GM04503 (cell line): ENCODE measurements around the gene CAPG.
"Not testable (repeated sequence)": the region's sequence is repeated elsewhere in the genome, so short reads cannot be mapped to it uniquely, and the experiment has no call there.

ENCODE experiments used
- DNase-seq: peaks from one replicate; pipeline ENCODE4 v3.0.0-alpha.2; 2012; ENCODE audit warnings: low read depth

CAPG gene

GRCh38 chr2:85420536-85421259 lies 10.5 kb upstream of the CAPG start:
- no peak for DNase-seq

GRCh38 chr2:85419009-85419675 lies 9.0 kb upstream of the CAPG start:
- no peak for DNase-seq

DNA sequence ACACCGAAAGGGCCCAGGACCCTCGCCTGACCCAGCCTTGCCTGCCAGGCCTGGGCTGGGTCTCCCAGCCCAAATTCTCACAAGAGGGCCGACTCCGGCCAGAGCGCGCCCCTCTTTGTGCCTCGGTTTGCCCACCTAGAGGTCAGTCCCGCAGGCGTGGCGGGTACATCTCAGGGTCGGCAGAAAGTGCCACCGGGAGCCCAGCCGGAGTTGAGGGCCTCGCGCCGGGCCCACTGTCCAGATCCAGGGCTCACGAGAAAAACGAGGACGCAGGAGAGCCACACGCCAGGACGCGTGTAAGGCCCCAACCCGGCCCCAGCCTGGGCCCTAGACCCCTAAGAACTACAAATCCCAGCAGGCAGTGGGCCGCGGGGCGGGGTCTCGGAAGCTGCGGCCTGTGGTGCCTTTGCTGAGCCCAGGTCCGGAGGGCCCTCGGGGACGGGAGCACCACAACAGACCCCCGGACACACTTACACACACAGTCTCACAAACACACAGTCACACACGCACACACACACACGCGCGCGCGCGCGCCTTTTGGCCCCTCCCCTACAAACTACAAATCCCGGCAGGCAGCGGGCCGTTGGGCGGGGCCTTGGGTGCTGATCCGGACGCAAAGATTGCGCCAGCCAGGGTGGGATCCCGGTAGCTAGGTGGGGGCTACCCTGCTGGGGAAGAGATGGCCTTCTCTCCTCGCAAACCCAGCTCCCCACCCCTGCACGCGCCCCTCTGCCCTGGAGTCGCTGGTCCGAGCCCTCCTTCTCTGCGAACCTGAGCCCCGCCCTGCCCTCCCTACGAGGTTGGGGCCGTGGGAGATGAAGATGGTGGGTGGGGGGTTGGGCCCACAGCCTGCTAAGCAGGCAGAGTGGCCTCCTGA lies 8.2 kb upstream of the CAPG start, which contains the start of gene SH2D6:
Gene SH2D6, plus strand, starts transcription at position 583 of the 877 bp plus-strand sequence. CDS start 10,752 bp downstream, outside the sequence.
- no peak for DNase-seq

- DNase-seq, result no peak
These were observed 5.9 kb upstream of the CAPG start for GRCh38 chr2:85415980-85416650.

- no peak for DNase-seq
These were observed 4.8 kb upstream of the CAPG start for GRCh38 chr2:85414761-85415553.

DNA sequence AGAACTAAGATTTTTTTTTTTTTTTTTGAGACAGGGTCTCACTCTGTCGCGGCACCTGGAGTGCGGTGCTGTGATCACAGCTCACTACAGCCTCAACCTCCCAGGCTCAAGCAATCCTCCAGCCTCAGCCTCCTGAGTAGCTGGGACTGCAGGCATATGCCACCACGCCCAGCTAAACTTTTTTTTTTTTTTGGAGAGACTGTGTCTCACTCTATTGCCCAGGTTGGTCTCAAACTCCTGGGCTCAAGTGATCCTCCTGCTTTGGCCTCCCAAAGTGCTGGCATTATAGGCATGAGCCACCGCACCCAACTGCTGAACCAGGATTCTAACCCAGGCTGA lies 4.2 kb upstream of the CAPG start:
- DNase-seq, result not testable (repeated sequence)

- DNase-seq, result no peak
These were observed 3.6 kb upstream of the CAPG start for GRCh38 chr2:85413592-85414420.

DNA sequence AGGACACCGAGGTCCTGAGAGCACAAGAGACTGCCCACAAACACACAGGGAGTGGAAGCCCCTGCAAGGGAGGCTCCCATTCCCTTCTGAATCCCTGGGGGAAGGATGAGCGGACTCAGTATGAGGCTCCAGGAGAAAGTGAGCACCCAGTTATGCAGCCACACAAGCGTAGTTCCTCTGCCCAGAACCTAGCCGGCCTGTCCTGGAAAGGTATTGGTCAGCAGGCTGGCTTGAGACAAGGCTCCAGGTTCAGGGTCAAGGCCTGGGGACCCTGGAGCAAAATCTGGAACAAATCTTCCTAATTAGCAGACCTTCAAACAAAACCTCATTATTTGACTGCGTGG lies 1.2 kb upstream of the CAPG start:
- no peak for DNase-seq

- no peak for DNase-seq
These were observed 628 bp upstream of the CAPG start for GRCh38 chr2:85410584-85411404.

DNA sequence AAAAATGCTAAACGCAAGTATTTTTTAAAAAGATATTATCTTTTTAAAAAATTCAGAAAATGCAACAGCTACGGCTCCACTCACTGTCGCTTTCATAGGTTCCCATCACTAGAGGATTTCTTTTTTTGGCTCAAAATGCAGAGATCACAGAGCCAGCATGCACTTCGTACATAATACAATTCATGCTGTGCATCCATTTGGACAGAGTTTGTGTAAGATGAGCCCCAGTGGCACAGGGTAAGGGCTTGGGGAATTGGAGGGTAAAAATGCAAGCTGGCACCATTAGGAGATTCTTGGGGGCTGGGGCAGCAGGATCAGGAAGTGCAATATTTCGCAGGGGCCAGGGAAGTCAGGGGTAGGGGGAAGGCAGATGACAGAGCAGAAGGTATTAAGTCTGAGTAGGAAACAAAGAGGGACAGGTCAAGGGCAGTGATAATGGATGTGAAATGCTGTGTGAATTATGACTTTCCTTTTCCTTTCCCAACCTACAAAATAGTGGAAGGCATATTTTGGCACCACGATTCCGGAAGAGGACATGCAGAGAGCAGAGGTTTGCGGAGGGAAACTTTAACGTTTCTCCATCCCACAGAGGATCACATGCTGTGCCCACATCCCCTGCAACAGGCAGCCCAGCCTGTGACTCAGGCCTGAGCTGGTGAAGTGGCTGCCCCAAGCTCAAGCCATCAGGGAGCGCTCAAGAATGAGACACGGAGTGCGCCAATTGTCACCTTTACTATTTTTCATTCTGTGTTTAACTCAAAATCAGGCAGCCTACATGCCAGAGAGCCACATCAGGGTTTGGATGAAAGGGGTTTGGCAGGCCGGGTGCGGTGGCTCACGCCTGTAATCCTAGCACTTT lies 4.7 kb downstream of the CAPG start:
- no peak for DNase-seq

DNA sequence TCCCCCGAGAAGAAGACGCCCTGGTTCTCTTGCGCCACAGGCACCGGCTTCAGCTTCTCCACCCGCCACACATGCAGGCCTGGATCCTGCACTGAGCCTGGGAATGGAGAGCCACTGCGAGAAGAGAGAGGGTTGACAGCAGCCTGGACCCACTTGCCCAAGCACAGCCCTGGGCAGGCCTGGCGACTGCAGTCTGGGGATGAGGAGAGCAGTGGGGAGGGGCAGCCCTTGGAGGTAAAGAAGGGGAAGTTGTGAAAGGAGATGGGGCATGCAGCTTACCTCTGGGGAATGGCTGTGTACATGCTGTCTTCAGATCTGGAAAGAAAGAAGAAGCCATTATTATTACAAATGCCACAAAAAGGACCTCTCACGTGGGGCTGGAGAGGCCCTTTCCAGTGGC lies 8.3 kb downstream of the CAPG start:
- DNase-seq, result no peak

- no peak for DNase-seq
These were observed 8.7 kb downstream of the CAPG start for GRCh38 chr2:85401464-85401805.

DNA sequence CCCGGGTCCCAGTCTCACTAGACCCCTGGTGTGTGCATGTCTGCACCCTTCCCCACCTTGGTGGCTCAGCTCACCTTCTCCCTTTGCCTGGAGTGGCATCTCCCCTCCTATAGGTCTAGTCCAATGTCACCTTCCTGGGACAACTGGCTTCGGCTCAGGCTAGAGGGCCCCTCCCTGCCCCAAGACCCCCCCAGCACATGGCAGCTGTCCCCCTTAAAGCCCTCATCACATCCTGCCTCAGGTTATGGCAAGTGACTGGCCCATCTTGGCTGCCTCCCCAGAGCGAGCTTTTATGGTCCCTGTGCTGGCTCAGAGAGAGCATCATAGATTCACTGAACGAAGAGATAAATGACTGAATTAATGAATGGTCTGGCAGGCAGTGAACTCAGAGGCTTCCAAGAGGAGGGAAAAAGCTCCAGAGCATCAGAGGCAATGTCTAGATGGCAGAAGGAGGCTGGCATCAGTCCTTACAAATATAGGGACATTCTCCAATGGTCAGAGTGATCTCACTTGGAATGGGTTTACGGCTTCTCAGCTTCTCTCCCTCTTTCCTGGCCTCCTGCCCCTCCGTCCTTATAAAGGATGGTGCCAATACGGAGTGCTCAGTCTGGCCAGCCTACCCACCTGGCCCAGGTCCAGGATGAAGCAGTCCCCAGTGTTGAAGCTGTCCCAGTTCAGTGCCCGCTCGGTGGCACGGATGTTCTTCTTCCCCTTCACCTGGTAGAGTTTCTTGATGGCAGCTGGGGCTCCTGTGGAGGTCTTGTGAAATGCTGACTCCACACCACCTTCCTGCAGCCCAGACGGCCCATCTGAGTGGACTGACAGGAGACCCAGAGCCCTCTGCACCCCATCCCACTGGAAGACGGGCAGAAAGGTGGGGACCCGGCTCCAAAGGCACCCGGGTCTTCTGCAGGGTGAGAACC lies 9.4 kb downstream of the CAPG start:
- no peak for DNase-seq

- no peak for DNase-seq
These were observed 10.1 kb downstream of the CAPG start for GRCh38 chr2:85400023-85400422.

DNA sequence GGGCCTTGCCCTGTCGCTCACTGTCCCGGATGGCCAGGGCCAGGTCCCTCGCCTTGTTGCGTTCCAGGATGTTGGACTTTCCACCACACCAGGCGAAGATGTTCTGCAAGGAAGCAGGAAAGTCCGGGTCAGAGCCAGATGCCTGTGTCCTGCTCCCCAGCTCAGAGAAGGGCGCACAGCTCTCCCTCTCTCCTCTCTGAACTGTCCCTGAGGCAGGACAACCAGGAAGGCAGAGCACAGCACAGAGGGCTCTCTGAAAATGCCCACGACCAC lies 11.0 kb downstream of the CAPG start:
- DNase-seq, result no peak

GRCh38 chr2:85398426-85399182 lies 11.6 kb downstream of the CAPG start:
- no peak for DNase-seq

DNA sequence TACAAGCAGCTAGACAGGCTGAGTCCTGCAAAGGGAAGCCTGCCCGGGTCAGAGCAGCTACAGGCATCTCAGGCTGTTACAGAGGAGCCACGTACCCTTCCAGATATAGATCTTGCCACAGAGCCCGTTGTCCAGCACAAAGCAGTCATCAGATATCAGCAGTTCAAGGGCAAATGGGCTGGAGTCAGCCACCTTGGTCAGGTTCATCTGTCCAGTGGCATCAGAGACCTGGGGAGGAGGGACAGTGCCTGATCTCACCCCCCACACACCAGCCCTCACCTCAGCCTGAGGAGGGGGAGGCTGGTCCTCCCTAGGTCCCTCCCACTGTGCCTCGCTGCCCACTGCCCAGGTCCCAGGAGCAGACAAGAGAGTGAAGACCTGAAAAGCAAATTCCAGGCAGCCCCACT lies 12.2 kb downstream of the CAPG start:
- no peak for DNase-seq
